H1 (cell line): ENCODE data around the gene SNX13. TPM values are rescaled to one million over a fixed set of nuclear protein-coding genes. Genes with fewer than 3 reads are reported as not detected.

Experiments used
- CTCF ChIA-PET: fragments of 300-600 bp; sonication (Branson Sonifier 250); formaldehyde crosslinking; loops from one replicate; lab custom pipeline; 2021; ENCODE audit not compliant: partially characterized antibody; lab: Charles Lee
- POLR2A ChIA-PET: fragments of 300-600 bp; sonication (Branson Sonifier 250); formaldehyde crosslinking; loops from one replicate; lab custom pipeline; 2021; ENCODE audit warnings: inconsistent platforms; ENCODE audit not compliant: partially characterized antibody; lab: Charles Lee
- DNase-seq, 2 experiments: peaks; one replicate each; pipeline versions ENCODE4 v3.0.0 to v3.0.0-alpha.2; 2010 to 2022; ENCODE audit warnings: low spot score in 2 of 2, low read depth in 1 of 2, mixed read lengths in 1 of 2
- FAIRE-seq: peaks from 2 replicates; lab custom pipeline; 2011; peaks lifted over from hg19 to GRCh38; lab: Jason Lieb, UNC
- H2AFZ ChIP-seq: 2 replicates; pipeline ENCODE4 v1.8.1; 2012; ENCODE audit warnings: low read length, inconsistent platforms
- H2AK5ac ChIP-seq: 2 replicates; pipeline ENCODE4 v1.6.1; 2013; ENCODE audit warnings: low read depth, low read length
- H2BK120ac ChIP-seq: replicated peaks from 2 replicates; pipeline ENCODE3; 2013; ENCODE audit warnings: low read depth, low read length, inconsistent platforms
- H2BK12ac ChIP-seq: 2 replicates; pipeline ENCODE4 v1.6.1; 2013; ENCODE audit warnings: low read depth, low read length
- H2BK15ac ChIP-seq: 2 replicates; pipeline ENCODE4 v1.6.1; 2013; ENCODE audit warnings: low read length
- H2BK20ac ChIP-seq: 2 replicates; pipeline ENCODE4 v1.6.1; 2013; ENCODE audit warnings: low read length
- H2BK5ac ChIP-seq: 2 replicates; pipeline ENCODE4 v1.6.1; 2013; ENCODE audit warnings: low read depth, low read length
- H3K14ac ChIP-seq: 2 replicates; pipeline ENCODE4 v1.6.1; 2013; ENCODE audit warnings: inconsistent platforms; ENCODE audit not compliant: insufficient read length
- H3K18ac ChIP-seq: 2 replicates; pipeline ENCODE4 v1.6.1; 2013; ENCODE audit warnings: low read length; ENCODE audit errors: extremely low read depth
- H3K23ac ChIP-seq: 2 replicates; pipeline ENCODE4 v1.6.1; 2013; ENCODE audit warnings: inconsistent platforms; ENCODE audit not compliant: insufficient read length
- H3K23me2 ChIP-seq: 2 replicates; pipeline ENCODE4 v1.6.1; 2013; ENCODE audit warnings: low read depth, low read length
- H3K27ac ChIP-seq: 2 replicates; pipeline ENCODE4 v1.6.1; 2011; ENCODE audit warnings: low read depth, low read length, inconsistent platforms
- H3K27me3 ChIP-seq, 4 experiments: replicated peaks in 1 of 4; 1 replicate in 1 of 4; 2 replicates in 3 of 4; pipeline versions ENCODE4 v1.6.1 to v1.8.1; 2011 to 2013; ENCODE audit warnings: low read length in 3 of 4, mild to moderate bottlenecking in 3 of 4, inconsistent platforms in 2 of 4, mixed read lengths in 2 of 4, moderate library complexity in 1 of 4; ENCODE audit not compliant: control insufficient read depth in 3 of 4, insufficient read depth in 3 of 4; ENCODE audit errors: extremely low read depth in 1 of 4
- H3K36me3 ChIP-seq, 4 experiments: 2 replicates each; pipeline versions ENCODE4 v1.6.1 to v1.8.1; 2011 to 2013; ENCODE audit warnings: mild to moderate bottlenecking in 4 of 4, low read length in 3 of 4, moderate library complexity in 2 of 4, control low read depth in 1 of 4, inconsistent platforms in 1 of 4; ENCODE audit not compliant: insufficient read depth in 4 of 4, control insufficient read depth in 2 of 4
- H3K4ac ChIP-seq: replicated peaks from 2 replicates; pipeline ENCODE3; 2013; ENCODE audit warnings: low read length, low read depth, mixed read lengths, inconsistent platforms; ENCODE audit not compliant: insufficient read length
- H3K4me1 ChIP-seq, 4 experiments: replicated peaks in 1 of 4; 1 replicate in 1 of 4; 2 replicates in 3 of 4; pipeline versions ENCODE4 v1.6.1 to v1.8.1; 2011 to 2013; ENCODE audit warnings: low read length in 3 of 4, inconsistent platforms in 2 of 4, mixed read lengths in 1 of 4; ENCODE audit not compliant: insufficient read depth in 4 of 4, control insufficient read depth in 3 of 4
- H3K4me2 ChIP-seq, 2 experiments: 2 replicates each; pipeline versions ENCODE4 v1.6.1 to v1.8.1; 2011 to 2013; ENCODE audit warnings: low read depth in 2 of 2, low read length in 2 of 2, control low read depth in 1 of 2, inconsistent platforms in 1 of 2, mild to moderate bottlenecking in 1 of 2; ENCODE audit not compliant: insufficient read depth in 1 of 2
- H3K4me3 ChIP-seq, 4 experiments: fragments of 200-600, 300-600 bp in 1 of 4; sonication (generic), shearing (Covaris generic), sonication (Bioruptor Twin) in 1 of 4; 2 replicates each; pipeline versions ENCODE4 v1.5.1 to v1.8.1; 2011 to 2016; ENCODE audit warnings: low read length in 4 of 4, low read depth in 3 of 4, control low read depth in 2 of 4, inconsistent platforms in 2 of 4, mild to moderate bottlenecking in 2 of 4, mixed read lengths in 1 of 4, moderate library complexity in 1 of 4; ENCODE audit not compliant: insufficient read depth in 2 of 4; ENCODE audit errors: extremely low read depth in 1 of 4
- H3K56ac ChIP-seq: replicated peaks from 2 replicates; pipeline ENCODE3; 2013; ENCODE audit warnings: low read depth, mild to moderate bottlenecking, mixed read lengths, low read length, inconsistent platforms; ENCODE audit not compliant: insufficient read length
- H3K79me1 ChIP-seq: 2 replicates; pipeline ENCODE4 v1.6.1; 2013; ENCODE audit warnings: low read depth, low read length, control low read depth
- H3K79me2 ChIP-seq, 2 experiments: 2 replicates each; pipeline versions ENCODE4 v1.6.1 to v1.8.1; 2012 to 2013; ENCODE audit warnings: low read length in 2 of 2, mild to moderate bottlenecking in 2 of 2, inconsistent platforms in 1 of 2; ENCODE audit not compliant: insufficient read depth in 2 of 2, control insufficient read depth in 1 of 2
- H3K9ac ChIP-seq, 4 experiments: replicated peaks in 1 of 4; 1 replicate in 1 of 4; 2 replicates in 3 of 4; pipeline versions ENCODE4 v1.6.1 to v1.8.1; 2011 to 2013; ENCODE audit warnings: low read depth in 3 of 4, low read length in 3 of 4, control low read depth in 2 of 4, mild to moderate bottlenecking in 2 of 4, moderate library complexity in 2 of 4, inconsistent platforms in 1 of 4; ENCODE audit errors: extremely low read depth in 1 of 4
- H3K9me3 ChIP-seq, 2 experiments: 2 replicates each; pipeline versions ENCODE4 v1.6.1 to v1.8.1; 2012 to 2013; ENCODE audit warnings: mild to moderate bottlenecking in 2 of 2, moderate library complexity in 2 of 2, control low read depth in 1 of 2, inconsistent platforms in 1 of 2, low read depth in 1 of 2, low read length in 1 of 2, mixed read lengths in 1 of 2; ENCODE audit not compliant: insufficient read depth in 2 of 2
- H4K20me1 ChIP-seq, 2 experiments: replicated peaks in 1 of 2; 2 replicates each; pipeline versions ENCODE3 to v1.8.1; 2011 to 2013; ENCODE audit warnings: inconsistent platforms in 2 of 2, low read length in 2 of 2, mild to moderate bottlenecking in 1 of 2; ENCODE audit not compliant: insufficient read depth in 2 of 2, control insufficient read depth in 1 of 2
- H4K5ac ChIP-seq: 2 replicates; pipeline ENCODE4 v1.6.1; 2013; ENCODE audit warnings: low read length, low read depth, mixed read lengths, inconsistent platforms; ENCODE audit not compliant: insufficient read length
- H4K8ac ChIP-seq: 2 replicates; pipeline ENCODE4 v1.8.0; 2013; ENCODE audit warnings: mild to moderate bottlenecking, moderate library complexity, low read length, inconsistent platforms; ENCODE audit not compliant: insufficient read depth; ENCODE audit errors: extremely low read depth
- H4K91ac ChIP-seq: replicated peaks from 2 replicates; pipeline ENCODE3; 2013; ENCODE audit warnings: low read length, mixed read lengths, inconsistent platforms; ENCODE audit not compliant: insufficient read length
- MAFK ChIP-seq: IDR thresholded peaks from 2 replicates; pipeline ENCODE4 v1.6.1; 2012; ENCODE audit warnings: low read depth, mild to moderate bottlenecking, improper control_type of control experiment, low read length
- WGBS, 2 experiments: shearing (Covaris generic) in 1 of 2; methylation state at CpG; one replicate each; pipeline versions ENCODE4 v1.1.6 to v1.1.7; 2013 to 2015; ENCODE audit warnings: low lambda C conversion rate in 2 of 2, mixed read lengths in 2 of 2, inconsistent platforms in 1 of 2, low coverage in 1 of 2, missing lambda C conversion rate in 1 of 2; ENCODE audit not compliant: insufficient replicate concordance in 2 of 2, insufficient coverage in 1 of 2, insufficient read length in 1 of 2; ENCODE audit errors: extremely low coverage in 1 of 2, missing lambda C conversion rate in 1 of 2; 5-methylcytosine and 5-hydroxymethylcytosine counted together
- polyA plus RNA-seq, 7 experiments: library from polyadenylated mRNA; depleted of rRNA in 3 of 7; stranded (reverse) in 5 of 7; unstranded in 2 of 7; fragments of >200 nt in 5 of 7; fragments of 200-250 nt in 2 of 7; gene quantifications; 1 replicate in 5 of 7; 2 replicates in 1 of 7; 4 replicates in 1 of 7; pipeline versions ENCODE4 v1.2.1 to v1.2.3, GENCODE V29; 2011 to 2013; ENCODE audit warnings: missing spikeins in 2 of 7, mixed read lengths in 2 of 7
- total RNA-seq: library from RNA; stranded (reverse); fragmentation: NEBNext Ultra II Directional; extraction: Animal tissue kit (Norgen Biotek cat#: 25700); gene quantifications from 2 replicates; pipeline ENCODE4 v1.2.1, GENCODE V29; 2021
- TF ChIP-seq, protein P1 (sequence below): IDR thresholded peaks from 2 replicates; pipeline ENCODE4 v1.6.1; 2012; ENCODE audit warnings: low read length, inconsistent platforms

The SNX13 gene
- total and polyA plus RNA-seq, 2 of the 8 experiments (the other 6 are each of a cell fraction or from before 2014, with no cell fraction given), result 5.5 to 27.4 TPM

DNA sequence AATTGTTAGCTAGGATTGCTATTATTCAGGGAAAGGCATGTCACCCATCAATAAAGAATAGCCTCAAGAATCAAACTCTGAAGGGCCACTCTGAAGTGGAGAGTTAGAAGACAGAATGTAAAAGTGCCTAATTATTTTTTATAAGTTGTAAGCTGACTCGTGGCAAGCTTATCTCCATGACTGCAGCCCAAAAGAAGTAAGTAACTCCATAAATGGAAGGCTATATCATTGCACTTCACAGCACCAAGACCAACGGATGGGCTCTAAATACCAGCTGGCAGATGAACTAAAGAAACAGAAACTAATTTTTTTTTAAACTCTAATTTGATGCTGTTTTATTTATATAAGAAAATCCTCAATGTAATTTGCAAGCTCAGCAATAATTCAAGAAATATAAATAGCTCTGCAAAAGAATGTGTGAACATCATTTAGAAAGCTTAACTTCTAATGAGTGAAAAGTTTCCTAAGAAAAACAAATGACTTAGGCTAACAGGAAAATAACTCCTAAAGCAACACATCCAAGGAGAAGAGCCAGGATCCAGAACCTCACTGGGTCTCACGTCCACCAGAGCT is 165.5 kb downstream of the SNX13 start:
- no peak overlapping the region for H3K4me3 ChIP-seq
- H3K56ac ChIP-seq, result no peak overlapping the region
- no peaks in the 10 kb centered on the region for H3K79me2 ChIP-seq
- no peak for FAIRE-seq
- H4K91ac ChIP-seq, result no peak overlapping the region
- no peaks in the 10 kb centered on the region for H3K23me2 ChIP-seq
- no peak overlapping the region for H3K23ac ChIP-seq
- POLR2A ChIA-PET, result no interaction called here
- no peak overlapping the region for H2BK15ac ChIP-seq
- no peak overlapping the region for H2BK5ac ChIP-seq
- no peak overlapping the region for H2AK5ac ChIP-seq
- H3K27ac ChIP-seq, result no peak overlapping the region
- no peak overlapping the region for H3K14ac ChIP-seq
- no peak overlapping the region for H3K9ac ChIP-seq
- H2AFZ ChIP-seq, result no peak overlapping the region
- TF ChIP-seq, protein P1, sequence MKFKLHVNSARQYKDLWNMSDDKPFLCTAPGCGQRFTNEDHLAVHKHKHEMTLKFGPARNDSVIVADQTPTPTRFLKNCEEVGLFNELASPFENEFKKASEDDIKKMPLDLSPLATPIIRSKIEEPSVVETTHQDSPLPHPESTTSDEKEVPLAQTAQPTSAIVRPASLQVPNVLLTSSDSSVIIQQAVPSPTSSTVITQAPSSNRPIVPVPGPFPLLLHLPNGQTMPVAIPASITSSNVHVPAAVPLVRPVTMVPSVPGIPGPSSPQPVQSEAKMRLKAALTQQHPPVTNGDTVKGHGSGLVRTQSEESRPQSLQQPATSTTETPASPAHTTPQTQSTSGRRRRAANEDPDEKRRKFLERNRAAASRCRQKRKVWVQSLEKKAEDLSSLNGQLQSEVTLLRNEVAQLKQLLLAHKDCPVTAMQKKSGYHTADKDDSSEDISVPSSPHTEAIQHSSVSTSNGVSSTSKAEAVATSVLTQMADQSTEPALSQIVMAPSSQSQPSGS, result no peak
- peak; percentile 94 for TF ChIP-seq MAFK
- TF ChIP-seq, all 59 proteins: peak for 1
- H3K9me3 ChIP-seq, result no peaks in the 10 kb centered on the region
- no peak overlapping the region for H4K5ac ChIP-seq
- H3K79me1 ChIP-seq, result no peaks in the 10 kb centered on the region
- H3K27me3 ChIP-seq, result no peaks in the 10 kb centered on the region
- H3K18ac ChIP-seq, result no peak overlapping the region
- CTCF ChIA-PET, result interaction anchor here (0.7 to 8.9 kb wide), 3 partner anchors 95 to 346 kb away, joined by 3 to 149 read pairs (median 3); no protein-coding TSS in a partner anchor
- 92% methylated on average over 3 of the region's 3 CpGs; no CpG with 5 or more reads in 1 of the 2 experiments for WGBS, 2 experiments
- no peak overlapping the region for H2BK12ac ChIP-seq
- H4K20me1 ChIP-seq, result no peaks in the 10 kb centered on the region
- H3K36me3 ChIP-seq, result no peaks in the 10 kb centered on the region
- H3K4ac ChIP-seq, result no peak overlapping the region
- H4K8ac ChIP-seq, result no peak overlapping the region
- H3K4me1 ChIP-seq, result peaks cover 0 to 8% (median 5%) of the 10 kb centered on the region in 4 experiments; a peak in 5 of 7 replicates
- DNase-seq, result no peak
- H3K4me2 ChIP-seq, result no peak overlapping the region
- no peak overlapping the region for H2BK120ac ChIP-seq
- no peak overlapping the region for H2BK20ac ChIP-seq
